GM18858 (cell line): ENCODE results near the gene CACNA1H.

ENCODE experiments used
- ATAC-seq: cut with Tn5 transposase; IDR thresholded peaks from one replicate; pipeline ENCODE4 v1.9.1; 2021; ENCODE audit not compliant: unreplicated experiment

Gene CACNA1H

DNA sequence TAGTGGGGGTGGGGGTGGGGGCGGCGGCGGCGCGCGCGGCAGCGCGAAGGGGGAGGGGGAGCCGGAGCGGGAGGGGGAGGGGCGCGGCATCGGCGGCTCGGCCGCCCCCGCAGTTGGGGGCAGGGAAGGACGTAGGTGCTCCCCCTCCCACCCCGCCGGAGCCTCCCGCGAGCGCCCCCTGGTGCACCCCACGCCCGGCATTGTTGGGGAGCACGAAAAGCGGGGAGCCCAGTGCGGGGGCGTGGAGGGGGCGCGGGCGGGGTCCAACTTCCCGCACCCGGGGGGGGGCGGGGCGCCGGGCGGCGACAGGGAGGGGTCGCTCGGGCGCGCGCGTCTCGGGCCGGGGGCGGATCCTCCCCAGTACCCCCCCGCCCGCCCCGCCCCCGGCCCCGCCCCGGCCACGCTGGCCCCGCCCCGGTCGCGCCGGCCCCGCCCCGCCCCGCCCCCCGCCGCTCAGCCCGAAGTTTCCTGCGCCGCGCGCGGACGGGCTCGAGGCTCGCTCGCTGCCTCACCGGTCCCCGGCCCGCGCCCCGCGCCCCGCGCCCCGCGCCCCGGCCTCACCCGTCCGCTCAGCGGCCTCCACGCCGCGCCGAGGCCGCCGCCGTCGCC is at the start of gene CACNA1H:
Gene CACNA1H (plus strand): TSS at position 456 of the 609 bp plus-strand sequence. CDS start 632 bp downstream, outside the sequence.
- no peak for ATAC-seq

DNA sequence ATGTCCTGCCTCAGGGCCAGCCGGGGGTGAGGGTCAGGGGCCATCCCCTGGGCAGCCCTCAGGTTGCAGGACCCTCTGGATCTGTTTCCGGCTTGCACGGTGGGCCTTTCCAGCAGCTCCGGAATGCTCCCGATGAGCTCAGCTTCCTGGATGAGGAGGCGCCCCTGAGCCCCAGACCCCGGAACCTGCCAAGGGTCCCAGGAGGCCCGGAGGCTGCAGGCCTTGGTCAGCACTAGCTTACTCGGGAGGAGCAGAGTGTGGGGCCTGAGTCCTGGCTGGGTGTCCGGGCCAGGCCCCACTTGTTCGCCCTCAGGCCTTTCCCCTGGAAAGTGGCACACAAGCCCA is 49.3 kb upstream of the CACNA1H start:
- ATAC-seq = no peak

DNA sequence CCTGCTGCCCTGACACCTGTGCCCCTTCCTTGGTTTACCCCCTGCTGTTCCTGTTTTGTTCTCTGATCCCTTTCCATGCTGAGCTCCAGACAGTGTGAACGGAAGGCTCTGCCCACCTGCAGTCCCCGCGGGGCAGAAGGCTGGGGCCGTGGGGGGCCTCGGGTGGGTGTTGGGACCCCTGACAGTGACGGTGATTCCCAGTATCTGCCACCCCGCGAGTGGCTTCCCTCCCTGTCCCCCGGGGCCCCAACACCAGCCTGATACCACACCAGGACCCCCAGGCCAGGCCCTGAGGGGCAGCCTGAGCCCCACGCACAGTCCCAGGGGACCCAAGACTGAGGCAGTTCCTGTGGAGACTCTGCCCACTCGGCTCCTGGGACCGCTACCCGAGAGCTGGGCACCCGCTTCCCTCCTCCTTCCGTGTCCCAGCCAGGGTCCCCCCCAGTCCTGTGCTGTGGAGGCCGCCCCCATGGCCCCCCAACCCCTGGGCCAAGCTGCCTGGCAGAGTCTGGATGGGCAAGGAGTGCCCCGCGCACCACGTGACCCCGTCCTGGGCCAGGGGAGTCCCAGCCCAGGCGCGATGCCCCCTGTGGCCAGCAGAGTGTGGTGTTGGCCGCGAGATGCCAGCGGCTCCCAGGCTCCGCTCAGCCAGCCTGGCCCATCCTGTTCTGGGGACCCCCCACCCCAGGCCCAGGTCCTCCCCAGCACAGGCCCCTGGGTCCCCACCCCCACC is 46.9 kb upstream of the CACNA1H start:
- no peak for ATAC-seq

DNA sequence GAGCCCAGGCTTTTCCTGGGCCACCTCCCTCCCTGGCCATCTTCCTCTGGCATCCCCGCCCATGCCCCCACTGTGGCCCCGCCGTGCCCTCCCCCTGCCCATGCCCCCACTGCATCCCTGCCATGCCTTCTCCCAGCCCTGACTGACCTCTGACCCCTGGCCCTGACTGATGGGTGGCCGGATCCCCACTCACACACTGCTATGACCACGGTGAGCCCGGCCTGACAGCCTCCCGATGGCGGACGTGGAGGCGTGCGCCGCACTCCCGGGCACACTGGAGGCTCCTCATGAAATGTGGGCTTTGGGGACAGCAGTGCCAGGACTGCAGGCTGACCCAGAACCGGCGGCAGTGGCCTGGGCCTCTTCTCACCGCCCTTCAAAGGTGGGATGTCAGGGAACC is 46.2 kb upstream of the CACNA1H start:
- no peak for ATAC-seq

DNA sequence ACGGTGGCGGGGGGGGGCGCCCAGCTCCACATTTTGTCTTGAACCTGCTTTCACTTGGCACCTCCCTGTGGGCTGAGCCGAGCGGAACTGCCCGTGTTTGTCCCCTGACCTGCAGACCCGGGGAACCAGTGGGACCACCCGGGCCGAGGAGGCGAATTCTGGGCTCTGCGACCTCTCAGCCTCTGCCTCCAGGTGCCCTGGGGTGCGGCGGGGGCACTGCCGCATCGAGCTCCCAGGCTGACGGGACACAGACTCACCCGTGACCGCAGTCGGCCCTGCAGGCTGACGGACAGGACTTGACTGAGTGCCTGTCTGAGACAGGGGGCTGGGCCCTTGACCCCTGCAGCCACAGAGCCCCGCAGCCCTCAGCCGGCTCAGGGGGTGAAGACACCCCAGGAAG is 45.8 kb upstream of the CACNA1H start:
- ATAC-seq = no peak

DNA sequence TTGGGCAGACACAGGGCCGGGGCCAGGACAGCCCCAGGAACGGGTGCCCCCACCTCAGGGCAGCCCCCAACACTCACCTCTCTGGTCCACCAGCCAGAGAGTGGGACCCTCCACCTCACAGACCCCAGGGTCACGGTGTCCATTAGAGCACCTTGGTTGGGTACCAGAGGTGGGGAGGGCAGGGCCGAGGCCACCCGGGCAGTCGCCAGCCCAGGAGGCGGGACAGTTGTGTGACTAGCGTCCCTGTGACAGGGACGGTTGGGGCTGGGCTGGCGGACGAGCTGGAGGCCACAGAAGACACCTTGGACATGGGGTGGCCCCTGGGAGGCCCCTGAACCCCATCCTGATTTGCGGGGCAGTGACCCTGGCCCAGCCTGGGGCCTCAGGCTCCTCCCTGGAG is 45.2 kb upstream of the CACNA1H start:
- ATAC-seq = no peak

DNA sequence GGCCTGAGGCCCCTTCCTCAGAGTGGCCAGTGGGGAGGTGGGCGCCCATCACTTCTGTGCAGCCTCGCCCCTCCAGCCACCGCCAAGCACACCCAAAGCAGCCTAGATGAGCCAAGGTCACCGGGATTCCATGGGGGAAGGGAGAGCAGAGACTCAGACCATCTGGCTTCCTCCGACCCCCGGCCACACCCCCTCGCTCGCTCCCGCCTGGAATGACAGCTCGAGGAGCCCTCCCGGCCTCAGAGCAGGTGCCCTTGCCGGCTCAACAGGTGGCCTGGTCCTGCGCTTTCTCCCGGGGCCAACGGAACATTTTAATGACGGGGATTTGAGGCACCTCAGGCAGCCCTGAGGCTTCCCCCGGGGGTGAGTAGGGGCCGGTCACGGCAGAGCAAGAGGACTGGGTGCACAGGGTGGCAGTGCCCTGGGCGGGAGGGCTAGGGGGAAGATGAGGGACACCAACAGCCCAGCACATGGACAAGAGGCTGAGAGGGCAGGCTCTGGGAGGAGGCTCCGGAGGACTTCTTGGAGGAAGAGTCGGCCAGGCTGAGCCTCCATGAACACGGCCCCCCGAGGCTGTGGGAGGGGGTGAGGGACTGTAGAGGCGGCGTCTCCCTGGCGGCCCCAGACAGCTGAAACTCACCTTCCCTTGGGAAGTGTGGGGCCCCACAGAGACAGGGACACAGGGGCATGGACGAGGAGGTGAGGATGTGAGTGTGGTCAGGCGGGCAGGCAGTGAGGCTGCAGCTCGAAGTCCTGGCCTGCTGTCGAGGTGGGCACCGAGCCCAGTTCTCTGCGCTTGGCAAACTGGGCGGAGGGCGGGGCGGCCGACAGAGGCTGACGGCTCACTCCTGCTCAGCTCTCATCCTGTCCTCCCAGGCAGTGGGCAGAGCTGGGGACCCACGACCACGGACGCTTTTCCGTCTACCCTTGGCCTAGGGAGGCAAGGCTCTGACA is 44.3 kb upstream of the CACNA1H start:
- ATAC-seq = no peak

DNA sequence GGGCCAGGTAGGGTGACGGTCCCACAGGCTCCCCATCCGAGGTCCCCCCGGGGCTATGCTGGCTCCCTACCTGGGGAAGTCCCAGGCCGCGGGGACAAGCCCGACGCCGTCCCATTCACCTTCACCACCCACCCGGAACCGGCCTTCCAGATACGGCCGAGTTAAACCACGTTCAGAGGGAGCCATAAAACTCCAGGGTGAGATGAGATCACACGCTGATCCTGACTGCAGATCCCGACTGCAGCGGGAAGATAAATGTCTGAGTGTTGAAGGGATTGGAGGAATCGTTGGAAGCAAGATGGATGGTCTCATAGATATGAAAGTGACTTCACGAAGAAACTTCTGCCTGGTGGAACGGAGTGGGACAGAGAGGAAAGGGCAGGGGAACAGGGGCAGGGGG is 43.3 kb upstream of the CACNA1H start:
- no peak for ATAC-seq

DNA sequence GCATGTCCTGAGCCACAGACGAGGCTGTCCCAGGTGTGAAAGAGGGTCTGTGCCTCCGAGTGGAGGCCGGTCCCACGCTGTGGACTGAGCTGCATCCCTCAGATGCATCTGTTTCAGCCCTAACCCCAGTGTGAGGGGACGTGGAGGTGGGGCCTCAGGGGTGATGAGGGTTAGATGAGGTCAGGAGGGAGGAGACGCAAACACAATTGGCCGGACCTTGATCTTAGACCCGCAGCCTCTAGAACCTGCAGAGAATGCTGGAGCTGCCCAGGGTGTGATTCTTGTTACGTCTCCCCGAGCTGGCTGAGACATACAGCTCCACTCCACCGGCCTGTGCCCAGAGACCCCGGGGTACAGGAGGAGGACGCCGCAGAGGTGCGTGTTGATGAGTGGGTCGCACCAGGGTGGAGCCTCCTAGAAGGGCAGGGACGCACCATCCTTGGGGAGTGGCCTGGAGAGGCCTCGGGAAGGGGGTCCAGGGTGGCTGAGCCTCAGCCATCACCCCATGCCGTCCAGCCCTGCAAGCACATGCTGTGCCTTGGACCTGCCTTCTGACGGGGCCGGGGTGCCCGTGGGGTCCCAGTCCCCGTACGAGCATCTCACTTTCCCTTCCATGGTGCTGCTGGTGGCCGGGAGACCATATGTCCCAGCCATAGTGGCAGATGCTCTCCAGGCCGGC is 40.3 kb upstream of the CACNA1H start:
- ATAC-seq = no peak

DNA sequence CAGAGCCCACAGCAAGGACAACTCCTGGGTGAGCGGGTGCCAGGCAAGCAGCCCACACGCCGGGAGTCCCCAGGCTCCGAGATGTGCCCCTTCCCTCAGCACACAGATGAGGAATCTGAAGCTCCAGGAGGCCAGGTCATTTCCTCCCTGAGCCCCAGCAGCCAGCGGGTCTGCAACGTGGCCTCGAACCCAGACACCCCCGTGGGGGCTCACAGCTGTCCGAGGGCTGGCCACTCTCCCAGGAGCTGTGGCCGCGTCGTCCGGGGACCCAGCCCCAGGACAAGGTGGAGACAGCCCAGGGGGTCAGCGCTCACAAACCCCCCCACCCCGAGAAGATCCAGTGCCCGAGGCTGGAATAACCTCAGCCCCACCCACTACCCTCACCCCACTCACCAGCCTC is 39.4 kb upstream of the CACNA1H start:
- ATAC-seq = no peak

DNA sequence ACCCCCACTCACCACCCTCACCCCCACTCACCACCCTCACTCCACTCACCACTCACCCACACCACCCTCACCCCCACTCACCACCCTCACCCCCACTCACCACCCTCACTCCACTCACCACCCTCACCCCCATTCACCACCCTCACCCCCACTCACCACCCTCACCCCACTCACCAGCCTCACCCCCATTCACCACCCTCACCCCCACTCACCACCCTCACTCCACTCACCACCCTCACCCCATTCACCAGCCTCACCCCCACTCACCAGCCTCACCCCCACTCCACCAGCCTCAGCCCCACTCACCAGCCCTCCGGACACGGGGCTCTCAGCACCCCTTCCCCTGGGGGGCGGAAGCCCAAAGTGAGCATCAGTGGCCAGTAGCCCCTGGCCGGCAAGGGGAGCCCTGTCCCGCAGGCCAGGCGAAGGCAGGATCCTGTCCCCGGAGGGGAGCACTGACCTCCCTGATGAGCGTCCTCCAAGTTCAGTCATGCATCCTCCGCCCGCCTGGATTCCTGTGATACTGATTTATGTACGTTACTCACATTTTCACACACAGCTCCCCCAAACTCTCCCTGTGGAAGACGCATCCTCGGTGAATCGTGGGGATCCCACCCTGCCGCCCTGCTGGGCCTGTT is 38.9 kb upstream of the CACNA1H start:
- ATAC-seq = no peak

DNA sequence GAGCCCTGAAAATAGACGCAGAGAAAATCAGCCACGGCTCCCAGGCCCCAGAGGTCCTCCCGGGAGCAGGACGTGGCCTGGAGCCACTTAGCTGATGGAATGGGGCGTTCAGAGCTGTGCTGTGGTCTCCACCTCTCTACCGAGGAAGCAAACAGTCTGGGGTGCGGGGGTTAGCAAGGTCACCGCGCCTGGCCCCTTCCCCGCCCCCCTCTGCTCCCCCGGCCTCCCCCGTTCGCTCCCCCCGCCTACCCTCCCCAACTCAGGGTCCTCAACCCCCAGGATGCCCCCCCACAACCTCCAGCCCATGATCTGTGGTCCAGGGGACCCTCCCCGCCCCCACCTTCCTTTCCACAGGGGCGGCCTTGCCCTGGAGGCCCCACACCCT is 36.2 kb upstream of the CACNA1H start:
- no peak for ATAC-seq

DNA sequence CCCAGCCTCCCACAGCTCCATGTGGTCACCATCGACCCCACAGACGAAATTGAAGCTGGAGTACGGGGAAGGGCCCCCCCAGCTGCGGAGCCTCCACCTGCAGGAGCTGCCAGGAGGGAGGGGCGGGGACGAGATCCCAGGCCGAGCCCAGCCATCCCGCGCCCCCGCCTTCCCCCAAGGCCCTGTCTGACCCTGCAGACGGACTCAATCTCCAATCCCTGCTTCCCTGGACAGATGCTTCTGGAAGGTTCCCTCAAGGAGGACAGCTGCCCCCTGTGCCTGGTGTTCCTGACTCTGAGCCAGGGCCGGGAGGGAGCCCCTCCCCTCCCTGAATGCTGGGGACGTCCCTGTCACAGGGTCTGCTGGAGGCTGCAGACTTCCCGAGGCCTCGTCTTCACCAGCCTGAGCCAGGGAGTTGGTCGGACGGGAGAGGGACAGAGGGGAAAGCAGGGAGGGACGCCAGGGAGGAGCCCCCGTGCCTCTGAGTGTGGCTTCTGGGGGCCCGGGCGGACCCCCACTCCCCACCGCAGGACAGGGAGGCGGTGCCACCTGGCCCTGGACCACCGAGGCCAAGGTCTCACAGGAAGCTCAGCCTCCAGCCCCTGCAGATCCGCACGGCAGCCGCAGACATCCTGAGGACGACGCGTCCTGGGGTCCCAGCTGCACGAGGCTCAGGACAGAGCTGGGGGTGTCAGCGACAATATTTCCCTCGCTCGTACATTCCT is 35.6 kb upstream of the CACNA1H start:
- no peak for ATAC-seq

DNA sequence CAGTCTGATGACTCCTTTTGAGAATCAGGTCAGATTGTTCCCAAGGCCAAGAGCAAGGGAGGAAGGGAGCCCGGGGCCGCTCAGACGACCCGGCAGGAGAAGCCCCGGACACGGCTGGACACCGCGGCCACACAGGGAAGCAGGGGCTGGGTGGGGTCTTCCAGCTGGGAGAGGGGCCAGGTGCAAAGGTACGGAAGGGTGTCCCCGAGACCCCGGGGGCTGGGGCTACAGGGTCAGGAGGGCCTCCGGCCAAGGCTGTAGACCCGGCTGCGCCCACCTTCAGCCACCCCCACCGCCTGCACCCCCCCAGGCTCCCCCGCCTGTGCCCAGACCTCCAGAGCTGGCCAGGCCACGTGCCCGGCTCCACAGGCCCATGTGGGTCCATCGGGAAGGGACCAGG is 35.0 kb upstream of the CACNA1H start:
- no peak for ATAC-seq

DNA sequence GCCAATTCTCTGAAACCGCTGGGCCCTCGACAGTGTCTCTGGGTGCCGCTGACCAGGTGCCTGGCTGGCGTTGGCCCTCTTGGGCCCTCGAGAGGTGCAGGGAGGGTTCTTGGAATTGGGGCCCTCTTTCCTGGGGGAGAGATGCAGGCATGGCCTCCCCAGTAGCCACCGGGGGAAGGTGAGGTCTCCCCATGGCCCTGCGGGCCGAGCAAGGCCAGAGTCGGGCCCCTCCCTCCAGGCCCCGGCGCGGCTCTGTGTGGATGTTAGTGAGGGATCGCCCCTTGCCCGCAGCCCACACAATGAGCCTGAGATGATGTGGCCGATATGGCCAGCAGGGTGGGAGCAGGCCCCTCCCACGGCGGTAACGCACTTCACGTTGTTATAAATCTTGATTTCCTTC is 33.8 kb upstream of the CACNA1H start:
- ATAC-seq = no peak

DNA sequence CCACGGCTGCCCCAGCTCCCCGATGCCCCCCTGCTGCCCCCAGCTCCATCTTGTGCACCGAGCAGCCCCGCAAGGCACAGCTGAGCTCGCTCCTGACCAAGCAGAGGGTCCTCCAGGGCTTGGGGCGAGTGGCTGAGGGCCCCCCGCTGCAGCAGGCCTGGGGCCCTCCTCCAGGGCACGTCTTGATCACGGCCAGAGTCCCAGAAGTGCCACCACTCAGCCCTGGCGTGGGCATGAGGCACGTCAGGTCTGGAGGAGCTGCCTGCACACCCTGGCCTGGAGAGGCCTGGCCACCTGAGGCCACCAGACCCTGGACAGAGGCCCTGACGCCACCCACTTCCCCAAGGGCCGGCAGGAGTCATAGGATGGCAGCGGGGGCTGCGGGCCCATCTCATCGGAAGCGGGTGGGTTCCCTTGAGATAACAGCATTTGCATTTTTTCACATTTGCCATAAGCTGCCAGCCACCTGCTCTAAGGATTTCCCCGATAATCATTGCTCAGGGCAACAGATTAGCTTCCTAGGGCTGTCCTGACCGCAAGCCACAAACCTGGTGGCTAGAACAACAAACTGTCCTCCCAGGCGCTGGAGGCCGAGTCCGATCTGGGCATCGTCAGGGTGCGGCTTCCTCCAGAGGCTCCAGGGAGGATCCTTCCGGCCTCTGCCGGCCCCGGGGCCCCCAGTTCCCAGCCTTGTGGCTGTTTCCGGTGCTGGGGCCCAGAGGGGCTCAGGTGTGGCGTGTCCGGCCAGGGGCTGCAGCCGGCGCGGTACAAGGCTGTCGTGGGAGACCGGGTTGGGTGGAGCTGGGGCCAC is 32.9 kb upstream of the CACNA1H start:
- no peak for ATAC-seq

DNA sequence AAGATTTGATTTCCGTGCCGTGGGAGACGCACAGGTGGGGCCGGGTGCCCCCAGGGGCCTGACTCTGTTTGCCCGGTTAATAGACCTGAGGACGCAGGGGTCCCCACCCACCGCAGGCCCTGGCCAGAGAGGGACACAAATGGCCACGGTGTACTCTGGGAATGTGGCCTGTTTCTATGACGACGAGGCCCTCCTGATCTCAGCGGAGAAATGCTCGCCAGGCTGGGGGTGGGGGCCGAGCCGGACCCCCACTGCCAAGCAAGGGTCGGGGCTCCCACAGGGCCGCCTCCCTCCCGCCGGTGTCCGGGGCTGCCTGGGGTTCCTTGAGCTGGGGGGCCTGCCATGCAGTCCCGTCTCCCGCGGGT is 32.3 kb upstream of the CACNA1H start:
- no peak for ATAC-seq

DNA sequence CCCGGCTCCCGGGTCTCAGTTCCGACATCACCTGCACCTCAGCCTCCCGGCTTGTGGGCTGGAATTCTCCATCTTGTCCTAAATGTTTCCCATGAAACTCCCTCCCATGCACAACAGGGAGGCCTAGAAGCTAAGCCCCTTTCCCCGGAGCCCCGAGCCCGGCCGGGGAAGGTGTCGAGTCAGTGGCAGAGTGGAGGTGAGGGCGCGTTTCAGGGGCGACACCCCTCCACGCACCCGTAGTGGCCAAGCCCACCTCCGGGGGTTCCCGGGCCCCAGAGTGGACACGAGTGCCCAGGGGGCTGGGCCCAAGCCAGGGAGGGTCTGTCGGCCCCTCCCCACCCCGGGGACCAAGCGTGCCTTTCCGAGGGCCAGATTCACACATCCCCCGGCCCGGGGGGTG is 31.9 kb upstream of the CACNA1H start:
- ATAC-seq = no peak

DNA sequence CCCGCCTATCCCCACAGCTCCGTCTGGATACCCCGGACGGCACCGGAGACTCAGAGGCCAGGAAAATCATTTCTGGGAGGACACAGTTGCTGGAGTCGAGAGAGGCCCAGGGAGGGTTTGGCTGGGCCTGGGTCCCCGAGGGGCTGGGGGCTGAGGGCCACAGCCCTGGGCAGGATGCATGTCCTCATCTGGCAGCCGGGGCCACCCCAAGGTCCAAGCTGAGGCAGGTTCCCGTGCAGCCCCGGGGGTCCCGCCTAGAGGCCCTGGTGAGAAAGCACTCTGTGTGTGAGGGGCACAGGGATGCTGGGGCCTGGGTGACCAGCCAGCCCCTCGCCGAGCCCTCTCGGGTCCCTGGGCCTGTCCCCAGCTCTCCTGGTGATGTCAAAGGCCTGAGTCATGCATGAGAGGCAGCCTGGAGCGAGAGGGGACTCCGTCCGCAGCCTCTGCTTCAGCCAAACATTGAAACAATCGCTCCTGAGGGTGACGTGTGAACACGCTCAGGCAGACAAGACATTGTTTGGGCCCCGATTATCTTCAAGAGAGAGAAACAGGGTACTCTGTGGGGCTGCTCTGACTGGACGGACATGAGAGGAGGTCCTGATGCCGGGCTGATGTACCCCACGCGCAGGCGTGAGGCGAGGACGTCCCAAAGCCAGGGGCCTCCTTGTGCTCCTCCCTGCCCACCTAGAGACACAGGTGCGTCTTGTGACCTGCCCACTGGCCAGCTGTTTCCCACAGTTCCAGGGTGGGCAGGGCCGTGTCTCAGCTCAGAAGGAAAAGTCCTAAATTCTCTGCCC is 31.1 kb upstream of the CACNA1H start:
- ATAC-seq = no peak
